Activated CD8-positive, alpha-beta memory T cell treated with anti-CD3 and anti-CD28 coated beads for 24 hours (primary cell): ENCODE results near the gene PLPP7.
"Not testable (repeated sequence)": the region's sequence is repeated elsewhere in the genome, so short reads cannot be mapped to it uniquely, and the experiment has no call there.

Source experiments
- DNase-seq: peaks from one replicate; pipeline ENCODE4 v3.0.0-alpha.2; 2020

The PLPP7 gene

DNA sequence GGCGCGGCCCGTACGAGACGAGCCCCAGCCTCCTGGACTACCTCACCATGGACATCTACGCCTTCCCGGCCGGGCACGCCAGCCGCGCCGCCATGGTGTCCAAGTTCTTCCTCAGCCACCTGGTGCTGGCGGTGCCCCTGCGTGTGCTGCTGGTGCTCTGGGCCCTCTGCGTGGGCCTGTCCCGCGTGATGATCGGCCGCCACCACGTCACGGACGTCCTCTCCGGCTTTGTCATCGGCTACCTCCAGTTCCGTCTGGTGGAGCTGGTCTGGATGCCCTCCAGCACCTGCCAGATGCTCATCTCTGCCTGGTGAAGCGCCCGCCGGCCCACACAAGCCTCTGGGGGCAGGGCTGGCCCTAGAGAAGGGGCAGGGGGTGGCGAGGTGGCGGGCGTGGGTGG is 18.5 kb downstream of the PLPP7 start:
- no peak for DNase-seq

GRCh38 chr9:131308452-131308851 is 18.9 kb downstream of the PLPP7 start:
- no peak for DNase-seq

- DNase-seq, result no peak
Observed at GRCh38 chr9:131308906-131309529, 19.5 kb downstream of the PLPP7 start.

DNA sequence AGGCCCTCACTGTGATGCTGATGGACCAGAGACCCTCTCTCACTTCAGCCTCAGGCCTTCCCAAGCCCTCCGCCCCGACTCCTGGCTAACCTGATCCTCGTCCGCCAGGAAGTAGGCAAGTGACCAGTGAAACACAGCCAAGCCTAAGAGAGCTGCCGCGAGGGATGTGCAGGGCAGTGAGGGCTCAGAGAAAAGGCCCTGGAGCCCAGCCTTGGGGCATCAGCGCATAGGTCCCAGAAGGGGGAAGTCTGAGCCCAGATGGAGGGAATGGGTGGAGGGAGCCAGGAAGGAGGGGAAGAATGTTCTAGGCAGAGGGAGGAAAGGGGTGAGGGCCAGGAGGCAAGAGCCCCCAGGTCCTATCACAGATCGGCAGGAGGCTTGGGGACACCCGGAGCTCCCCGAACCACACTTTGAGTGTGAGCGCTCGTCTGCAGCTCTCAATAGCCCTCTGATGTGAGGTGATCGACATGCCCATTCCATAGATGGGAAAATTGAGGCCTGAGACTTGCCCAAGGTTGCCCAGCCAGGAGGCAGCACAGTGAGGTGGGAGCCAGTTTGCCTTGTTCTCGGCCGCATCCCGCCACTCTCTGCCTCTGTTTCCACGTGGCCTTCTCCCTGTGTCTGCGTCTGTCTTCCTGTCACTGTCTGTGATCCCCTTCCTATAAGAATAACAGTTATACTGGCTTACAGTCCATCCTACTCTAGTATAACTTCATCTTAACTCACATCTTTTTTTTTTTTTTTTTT is 20.2 kb downstream of the PLPP7 start:
- DNase-seq, result no peak

GRCh38 chr9:131310833-131311554 is 21.5 kb downstream of the PLPP7 start:
- peak; percentile 78 for DNase-seq

DNA sequence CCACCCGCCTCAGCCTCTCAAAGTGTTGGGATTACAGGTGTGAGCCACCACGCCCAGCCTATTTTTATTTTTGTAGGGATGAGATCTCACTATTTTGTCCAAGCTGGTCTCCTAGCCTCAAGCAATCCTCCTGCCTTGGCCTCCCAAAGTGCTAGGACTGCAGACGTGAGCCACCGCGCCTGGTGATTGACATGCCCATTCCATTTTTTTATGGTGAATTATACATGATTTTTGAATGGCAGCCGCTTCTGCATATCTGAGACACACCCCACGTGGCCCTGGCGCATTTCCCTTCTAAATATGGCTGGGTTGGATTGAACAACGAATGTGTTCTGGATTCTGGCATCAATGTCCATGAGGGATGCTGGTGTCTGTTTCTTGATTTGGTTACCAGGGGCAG is 22.7 kb downstream of the PLPP7 start:
- DNase-seq, result no peak

DNA sequence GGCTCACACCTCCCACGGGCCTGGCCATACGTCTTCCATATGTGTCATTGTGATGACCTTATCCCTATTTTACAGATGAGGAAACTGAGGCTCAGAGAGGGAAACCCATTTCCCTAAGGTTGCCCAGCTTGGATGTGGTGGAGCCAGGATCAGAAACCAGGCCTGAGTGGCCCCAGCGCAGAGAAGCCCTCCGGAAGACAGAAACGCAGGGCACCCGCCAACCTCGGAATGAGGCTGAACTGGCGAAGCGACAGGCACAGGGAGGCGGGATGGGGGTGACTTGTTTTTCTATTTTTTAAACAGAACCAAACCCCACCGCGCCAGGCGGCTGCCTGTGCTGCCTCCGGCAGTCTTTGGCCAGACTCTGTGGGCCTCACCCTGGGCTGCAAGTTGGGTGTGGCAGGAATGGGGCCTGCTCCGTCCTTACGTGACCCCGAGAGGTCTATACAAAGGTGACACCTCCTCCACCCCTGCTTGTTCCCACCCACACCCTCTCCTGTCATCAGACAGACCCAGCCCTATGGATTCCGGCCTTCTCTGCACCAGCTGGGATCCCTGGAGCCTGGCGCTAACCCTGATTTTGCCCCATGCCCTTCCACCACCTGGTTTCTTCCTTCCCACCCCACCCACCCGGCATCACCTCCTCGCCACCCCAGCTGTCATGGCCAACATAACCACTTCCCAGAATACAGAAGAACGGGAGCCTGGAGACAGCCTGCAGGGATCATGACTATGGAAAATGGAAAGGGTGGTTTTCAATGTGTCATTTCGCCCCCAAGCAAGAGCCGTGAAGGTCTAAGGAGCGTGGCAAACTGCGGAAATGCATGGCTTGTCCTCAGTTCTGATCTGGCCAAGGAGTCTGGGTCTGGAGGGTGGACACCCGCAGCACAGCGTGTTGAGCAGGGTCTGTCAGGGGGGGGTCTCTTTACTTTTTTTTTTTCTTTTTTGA is 23.6 kb downstream of the PLPP7 start:
- no peak for DNase-seq

DNA sequence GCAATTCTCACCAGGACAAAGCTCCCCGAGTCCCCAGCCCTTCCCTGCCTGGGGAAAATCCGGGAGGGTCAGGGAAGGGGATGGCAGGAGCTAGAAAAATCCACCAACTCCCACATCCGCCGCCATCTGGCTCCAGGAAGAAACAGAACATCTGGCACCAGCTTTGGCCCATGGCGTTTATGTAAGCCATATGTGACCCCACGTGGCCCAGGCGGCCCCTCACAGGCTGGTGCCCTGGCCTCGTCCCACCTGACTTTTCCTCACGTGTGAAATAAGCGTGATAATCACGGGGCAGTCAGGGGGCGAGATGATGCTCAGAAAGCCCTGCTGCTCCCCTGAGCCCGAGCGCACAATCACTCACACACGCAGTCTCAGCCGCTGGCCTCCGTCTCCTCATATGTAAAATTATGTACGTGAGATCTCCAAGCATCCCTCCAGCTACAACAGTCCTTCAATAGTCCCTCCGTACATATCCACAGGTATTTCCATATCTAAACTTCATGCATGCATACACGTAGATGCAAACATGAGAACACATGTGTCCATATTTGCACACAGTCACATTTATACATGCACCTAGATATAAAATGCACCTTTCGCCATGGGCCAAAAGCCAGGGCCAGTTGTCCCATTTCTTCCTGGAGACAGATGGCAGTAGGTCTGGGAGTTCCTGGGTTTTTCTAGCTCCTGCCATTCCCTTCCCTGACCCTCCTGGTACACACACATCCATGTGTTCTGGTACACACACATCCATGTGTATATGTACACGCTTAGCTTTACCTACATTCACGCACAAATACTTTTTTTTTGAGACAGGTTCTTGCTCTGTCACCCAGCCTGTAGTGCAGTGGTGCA is 28.9 kb downstream of the PLPP7 start:
- no peak for DNase-seq

DNA sequence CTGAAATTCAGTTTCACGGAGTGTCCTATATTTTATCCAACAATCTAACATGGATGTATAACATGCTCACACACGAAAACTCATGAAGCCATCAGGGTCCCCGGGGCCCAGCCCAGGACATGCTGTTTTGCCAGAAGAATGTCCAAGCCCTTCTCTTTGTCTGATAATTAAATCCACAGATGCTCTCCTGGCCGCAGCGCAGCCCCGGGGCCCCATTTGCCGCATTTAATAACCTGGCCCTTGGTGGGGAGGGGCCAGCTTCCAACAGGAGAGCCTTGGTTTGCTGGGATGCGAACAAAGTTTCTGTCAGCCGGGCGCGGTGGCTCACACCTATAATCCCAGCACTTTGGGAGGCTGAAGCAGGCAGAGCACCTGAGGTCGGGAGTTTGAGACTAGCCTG is 30.0 kb downstream of the PLPP7 start:
- DNase-seq, result no peak

DNA sequence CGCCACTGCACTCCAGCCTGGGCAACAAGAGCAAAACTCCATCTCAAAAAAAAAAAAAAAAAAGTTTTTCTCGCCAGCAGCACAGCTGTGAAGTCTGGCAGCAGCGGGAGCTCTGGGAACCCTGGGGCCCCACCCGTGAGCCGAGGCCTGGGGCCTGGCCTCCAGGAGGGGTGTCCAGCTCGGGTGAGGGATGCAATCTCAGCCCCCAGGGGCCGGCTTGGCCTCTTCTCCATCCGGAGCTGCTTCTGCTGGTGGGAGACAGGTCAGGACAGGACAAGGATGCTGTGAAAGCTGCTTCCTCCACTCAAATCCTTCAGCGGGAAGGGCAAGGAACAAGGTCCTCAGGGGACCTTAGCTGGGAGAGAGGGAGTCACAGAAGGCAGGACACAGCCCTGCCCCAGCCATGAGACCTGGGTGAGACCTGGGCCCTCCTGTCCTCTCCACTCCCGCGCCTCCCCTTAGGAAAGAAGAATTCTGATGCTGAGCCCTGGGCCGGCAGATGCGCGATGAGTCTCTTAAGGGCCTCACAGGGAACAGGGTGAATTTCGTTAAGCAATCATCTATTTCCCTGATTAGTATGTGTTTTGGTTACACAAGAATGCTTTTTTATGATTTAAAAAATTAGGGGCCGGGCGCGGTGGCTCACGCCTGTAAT is 30.6 kb downstream of the PLPP7 start:
- DNase-seq, result no peak

DNA sequence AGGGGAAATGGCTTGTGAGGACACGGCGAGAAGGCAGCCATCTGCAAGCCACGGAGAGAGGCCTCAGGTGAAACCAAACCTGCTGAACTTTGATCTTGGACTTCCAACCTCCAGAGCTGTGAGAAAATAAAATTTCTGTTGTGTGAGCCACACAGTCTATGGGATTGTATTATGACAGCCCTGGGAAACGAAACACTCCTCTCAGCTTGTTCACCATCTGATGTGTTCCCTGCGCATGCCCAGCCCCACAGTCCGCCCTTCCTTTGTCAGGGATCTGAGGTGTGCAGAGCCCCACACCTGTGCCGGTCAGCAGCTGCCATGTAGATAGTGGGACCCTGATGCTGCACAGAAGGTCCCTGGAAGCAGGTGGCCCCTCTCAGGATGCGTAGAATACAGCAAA is 34.1 kb downstream of the PLPP7 start:
- DNase-seq, result no peak

- DNase-seq, result no peak
Observed at GRCh38 chr9:131324736-131325679, 35.5 kb downstream of the PLPP7 start.

- no peak for DNase-seq
Observed at GRCh38 chr9:131329241-131329641, 39.7 kb downstream of the PLPP7 start.

DNA sequence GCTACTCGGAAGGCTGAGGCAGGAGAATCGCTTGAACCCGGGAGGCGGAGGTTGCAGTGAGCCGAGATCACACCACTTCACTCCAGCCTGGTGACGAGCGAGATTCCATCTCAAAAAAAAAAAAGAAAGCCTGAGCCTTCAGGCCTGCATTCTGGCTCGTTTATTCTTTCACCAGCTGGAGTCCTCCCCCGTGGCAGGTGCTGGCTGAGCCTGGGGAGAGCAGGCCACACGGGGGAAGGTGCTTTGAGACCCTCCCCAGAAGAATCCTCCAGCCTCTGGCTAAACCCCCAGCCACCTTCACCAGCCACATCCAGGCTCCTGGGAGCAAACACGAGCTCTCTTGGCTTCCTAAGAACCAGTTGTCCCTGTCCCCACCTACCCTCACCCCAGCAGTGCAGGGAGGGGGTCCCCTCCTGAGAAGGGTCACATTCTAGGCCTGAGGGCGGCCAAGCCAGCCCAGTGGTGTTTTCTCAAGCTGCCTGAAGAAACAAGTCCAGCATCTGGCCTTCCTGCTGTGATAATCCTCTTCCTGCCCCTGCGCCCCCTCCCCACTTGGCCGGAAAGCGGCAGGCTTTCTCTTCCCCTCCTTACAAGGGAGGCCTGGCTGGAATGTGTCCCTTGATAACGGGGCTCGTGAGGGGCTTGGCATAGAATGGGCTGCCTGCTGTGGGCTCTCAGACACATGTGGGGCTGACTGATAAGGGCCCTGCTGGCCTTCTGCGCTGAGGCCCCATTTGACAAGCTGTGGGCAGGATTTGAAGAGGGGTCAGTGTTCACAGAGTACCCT is 41.5 kb downstream of the PLPP7 start:
- DNase-seq, result no peak

DNA sequence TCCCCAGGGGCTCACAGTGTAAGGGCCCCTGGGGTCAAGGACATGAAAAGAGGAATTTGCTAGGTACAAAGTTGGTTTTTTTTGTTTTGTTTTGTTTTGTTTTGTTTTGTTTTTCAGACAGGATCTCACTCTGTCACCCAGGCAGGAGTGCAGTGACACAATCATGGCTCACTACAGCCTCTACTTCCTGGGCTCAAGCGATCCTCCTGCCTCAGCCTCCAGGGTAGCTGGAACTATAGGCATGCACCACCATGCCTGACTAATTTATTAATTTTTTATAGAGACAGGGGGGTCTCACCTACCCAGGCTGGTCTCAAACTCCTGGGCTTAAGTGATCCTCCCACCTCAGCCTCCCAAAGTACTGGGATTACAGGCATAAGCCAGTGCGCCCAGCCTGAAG is 42.5 kb downstream of the PLPP7 start:
- not testable (repeated sequence) for DNase-seq

GRCh38 chr9:131333771-131334628 is 44.5 kb downstream of the PLPP7 start:
- no peak for DNase-seq

DNA sequence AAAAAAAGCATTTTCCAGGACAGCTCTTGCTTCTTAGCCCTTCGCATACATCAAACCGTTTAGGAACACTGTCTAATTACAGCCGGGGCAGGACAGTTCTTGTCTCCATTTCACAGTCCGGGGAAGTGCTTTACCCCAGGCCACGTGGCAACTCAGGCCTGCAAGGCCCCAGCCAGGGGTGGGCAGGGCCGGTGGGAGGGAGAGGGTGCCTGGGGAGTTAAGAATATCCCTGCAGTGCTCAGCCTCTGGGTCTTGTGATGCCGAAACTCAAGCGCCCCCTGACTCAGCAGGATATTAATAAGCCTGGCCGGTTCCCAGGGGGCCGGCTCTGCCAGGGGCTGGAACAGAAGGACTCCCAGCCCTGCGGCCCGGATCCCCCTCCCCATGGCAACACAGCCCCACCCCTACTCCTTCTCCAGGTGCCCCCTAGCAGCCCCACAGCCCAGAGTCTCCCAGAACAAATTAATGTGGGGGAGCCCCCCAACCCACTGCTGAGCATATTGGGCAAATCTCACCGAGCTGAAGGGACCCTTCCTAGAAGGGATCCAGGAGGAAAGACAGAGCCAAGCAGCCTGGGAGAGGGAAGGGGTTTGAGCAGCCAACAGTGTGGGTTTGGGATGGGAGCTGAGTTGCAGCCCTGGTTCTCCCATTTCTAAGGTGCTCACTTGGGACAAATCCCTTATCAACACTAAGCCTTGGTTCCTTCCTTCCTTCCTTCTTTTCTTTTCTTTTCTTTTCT is 45.3 kb downstream of the PLPP7 start:
- DNase-seq, result no peak

DNA sequence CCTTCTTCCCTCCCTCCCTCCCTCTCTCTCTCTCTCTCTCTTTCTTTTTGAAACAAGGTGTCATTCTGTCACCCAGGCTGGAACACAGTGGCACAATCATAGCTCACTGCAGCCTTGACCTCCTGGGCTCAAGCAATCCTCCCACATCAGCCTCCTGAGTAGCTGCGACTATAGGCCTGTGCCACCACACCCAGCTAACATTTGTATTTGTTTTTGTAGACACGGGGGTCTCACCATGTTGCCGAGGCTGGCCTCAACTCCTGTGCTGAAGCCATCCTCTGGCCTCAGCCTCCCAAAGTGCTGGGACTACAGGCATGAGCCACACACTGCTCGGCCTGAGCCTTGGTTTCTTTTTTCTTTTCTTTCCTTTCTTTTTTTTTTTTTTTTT is 45.8 kb downstream of the PLPP7 start:
- no peak for DNase-seq
